Breast epithelium (tissue), 4 donors: ENCODE results near the gene KAT6B. TPM values are rescaled to one million over a fixed set of nuclear protein-coding genes. Genes with fewer than 3 reads are reported as not detected.
"Not testable (repeated sequence)": the region's sequence is repeated elsewhere in the genome, so short reads cannot be mapped to it uniquely, and the experiment has no call there.

Source experiments
- DNase-seq, 2 donors: peaks; one replicate each; pipeline ENCODE4 v3.0.0-alpha.2; 2019; ENCODE audit warnings: low spot score in 2 of 2
- H3K27ac ChIP-seq, 2 donors: fragments of 200-600 bp; sonication (generic) in 1 of 2; one replicate each; pipeline ENCODE4 v1.5.1; 2016 to 2019; ENCODE audit warnings: mild to moderate bottlenecking in 1 of 2
- H3K27me3 ChIP-seq, 2 donors: fragments of 200-600 bp; sonication (generic) in 1 of 2; one replicate each; pipeline versions ENCODE4 v1.5.1 to v1.6.0; 2017 to 2019; ENCODE audit warnings: control low read depth in 1 of 2, mild to moderate bottlenecking in 1 of 2
- H3K36me3 ChIP-seq: fragments of 200-600 bp; one replicate; pipeline ENCODE4 v1.5.1; 2019
- H3K4me1 ChIP-seq, 2 donors: fragments of 200-600 bp; sonication (generic); one replicate each; pipeline ENCODE4 v1.5.1; 2016 to 2019; ENCODE audit warnings: control low read depth in 1 of 2
- H3K4me3 ChIP-seq, 3 donors: fragments of 200-600 bp; sonication (generic); 1 replicate in 2 of 3; 2 replicates in 1 of 3; pipeline ENCODE4 v1.5.1; 2016 to 2019; ENCODE audit warnings: mild to moderate bottlenecking in 3 of 3, moderate library complexity in 2 of 3
- H3K9me3 ChIP-seq, 2 donors: fragments of 200-600 bp; sonication (generic) in 1 of 2; one replicate each; pipeline ENCODE4 v1.5.1; 2016 to 2019; ENCODE audit warnings: control low read depth in 1 of 2
- CTCF ChIP-seq, 3 donors: fragments of 450-650 bp; IDR thresholded peaks; one replicate each; pipeline ENCODE4 v1.5.1; 2016 to 2017; ENCODE audit warnings: antibody characterized with exemption in 3 of 3, mild to moderate bottlenecking in 3 of 3, moderate library complexity in 3 of 3
- POLR2A ChIP-seq: fragments of 450-650 bp; IDR thresholded peaks from one replicate; pipeline ENCODE4 v1.6.1; 2016; ENCODE audit warnings: antibody characterized with exemption, mild to moderate bottlenecking, moderate library complexity
- POLR2AphosphoS5 ChIP-seq, 3 donors: sonication (generic); formaldehyde crosslinking; IDR thresholded peaks; one replicate each; pipeline ENCODE4 v1.6.1; 2017; ENCODE audit warnings: antibody characterized with exemption in 3 of 3
- intact Hi-C: fragments of 100-400 bp; cut with DNase I; formaldehyde crosslinking; loops from one replicate; pipeline ENCODE4 v1.15.1; 2023; ENCODE audit warnings: low total_unique reads
- total RNA-seq, 3 donors: library from RNA; depleted of rRNA; stranded (reverse); fragments of >200 nt; gene quantifications; one replicate each; pipeline ENCODE4 v1.1.0, GENCODE V29; 2016

Gene KAT6B
- total RNA-seq, 3 donors from 2014 or later: 46.2 to 90.3 (median 55.7) TPM

DNA sequence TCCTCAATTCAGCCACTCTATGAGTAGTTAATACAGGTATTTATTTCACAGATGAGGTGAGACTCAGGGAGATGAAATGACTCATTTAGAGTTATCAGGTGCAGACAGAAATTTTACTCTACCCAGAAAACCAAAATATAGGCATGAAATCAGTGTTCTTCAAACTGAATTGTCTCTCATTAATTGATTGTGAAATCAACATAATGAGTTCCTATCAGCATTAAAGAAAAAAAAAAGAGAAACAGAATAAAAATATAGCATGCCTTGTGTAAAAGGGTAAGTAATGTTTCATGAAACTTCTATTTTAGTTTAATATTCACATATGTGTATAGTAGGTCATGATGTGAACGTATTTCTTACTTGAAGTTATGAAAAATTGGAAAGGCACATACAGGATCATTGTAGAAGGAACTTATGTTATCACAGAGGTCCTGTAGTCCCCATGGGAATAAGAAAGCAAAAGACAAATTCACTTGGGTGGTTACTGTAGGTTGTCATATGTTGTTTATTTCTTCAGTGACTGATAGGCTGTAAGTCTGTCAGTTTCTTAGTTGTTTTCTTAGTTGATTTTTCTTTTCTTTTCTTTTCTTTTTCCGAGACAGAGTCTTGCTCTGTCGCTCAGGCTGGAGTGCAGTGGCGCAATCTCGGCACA is 47.5 kb downstream of the KAT6B start:
- Histone ChIP-seq H3K4me1 (no peaks in the 10 kb centered on the region), H3K27me3 (no peaks in the 10 kb centered on the region), H3K36me3 (no peaks in the 10 kb centered on the region), H3K9me3 (no peaks in the 10 kb centered on the region), H3K4me3 (no peak overlapping the region), H3K27ac (no peak overlapping the region)
- intact Hi-C loops: no loop called here
- no peak for TF ChIP-seq POLR2AphosphoS5 (IDR thresholded peaks at IDR 0.05)
- no peak for TF ChIP-seq CTCF (IDR thresholded peaks at IDR 0.05)
- TF ChIP-seq POLR2A: no peak
- DNase-seq: no peak

GRCh38 chr10:74874649-74875048 is 48.2 kb downstream of the KAT6B start:
- Histone ChIP-seq H3K4me1 (no peaks in the 10 kb centered on the region), H3K9me3 (no peaks in the 10 kb centered on the region), H3K36me3 (no peaks in the 10 kb centered on the region), H3K27ac (no peak overlapping the region), H3K27me3 (no peaks in the 10 kb centered on the region), H3K4me3 (no peak overlapping the region)
- TF ChIP-seq POLR2A (no peak), CTCF (IDR thresholded peaks at IDR 0.05) (no peak), POLR2AphosphoS5 (IDR thresholded peaks at IDR 0.05) (no peak)
- no peak for DNase-seq
- intact Hi-C loops: no loop called here

DNA sequence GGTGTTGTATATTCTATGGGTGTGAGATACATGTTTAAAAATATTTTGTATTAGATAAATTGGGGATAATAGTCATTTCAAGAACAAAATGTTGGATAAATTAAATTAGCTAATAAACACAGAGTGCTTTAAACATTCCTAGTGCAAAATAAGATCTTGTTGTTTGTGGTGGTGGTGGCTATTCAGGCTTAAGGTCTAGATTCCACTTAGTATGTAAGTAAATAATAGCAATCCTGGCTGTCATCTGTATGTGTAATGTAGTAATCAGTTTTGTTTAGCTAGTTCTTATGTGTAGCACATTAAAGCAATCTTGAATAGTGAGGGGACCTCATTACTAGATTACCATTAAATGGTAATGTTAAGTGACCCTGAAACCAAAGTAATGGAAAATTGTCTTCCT is 48.7 kb downstream of the KAT6B start:
- intact Hi-C loops: no loop called here
- H3K27me3 ChIP-seq: no peaks in the 10 kb centered on the region
- no peak overlapping the region for H3K27ac ChIP-seq
- TF ChIP-seq CTCF (IDR thresholded peaks at IDR 0.05) (no peak), POLR2AphosphoS5 (IDR thresholded peaks at IDR 0.05) (no peak)
- no peak overlapping the region for H3K4me3 ChIP-seq
- no peak for DNase-seq
- no peaks in the 10 kb centered on the region for H3K4me1 ChIP-seq
- H3K36me3 ChIP-seq: no peaks in the 10 kb centered on the region
- H3K9me3 ChIP-seq: no peaks in the 10 kb centered on the region

- no peaks in the 10 kb centered on the region for H3K36me3 ChIP-seq
- H3K9me3 ChIP-seq: no peaks in the 10 kb centered on the region
- H3K4me1 ChIP-seq: no peaks in the 10 kb centered on the region
- intact Hi-C loops: no loop called here
- TF ChIP-seq CTCF (IDR thresholded peaks at IDR 0.05) (no peak), POLR2A (no peak), POLR2AphosphoS5 (IDR thresholded peaks at IDR 0.05) (no peak)
- no peak overlapping the region for H3K27ac ChIP-seq
- no peaks in the 10 kb centered on the region for H3K27me3 ChIP-seq
- no peak overlapping the region for H3K4me3 ChIP-seq
- DNase-seq: no peak
These were observed 49.6 kb downstream of the KAT6B start for GRCh38 chr10:74875966-74876365.

GRCh38 chr10:74877054-74877453 is 50.7 kb downstream of the KAT6B start:
- H3K9me3 ChIP-seq, H3K36me3 ChIP-seq, intact Hi-C loops: not testable (repeated sequence)

GRCh38 chr10:74877898-74878297 is 51.5 kb downstream of the KAT6B start:
- intact Hi-C loops: no loop called here
- TF ChIP-seq POLR2A (no peak), POLR2AphosphoS5 (IDR thresholded peaks at IDR 0.05) (no peak), CTCF (IDR thresholded peaks at IDR 0.05) (no peak)
- Histone ChIP-seq H3K27ac (no peak overlapping the region), H3K4me3 (no peak overlapping the region), H3K36me3 (no peaks in the 10 kb centered on the region), H3K27me3 (no peaks in the 10 kb centered on the region), H3K9me3 (no peaks in the 10 kb centered on the region), H3K4me1 (no peaks in the 10 kb centered on the region)
- DNase-seq: no peak

More at GRCh38 chr10:74877054-74877453, 50.7 kb downstream of the KAT6B start:
- not testable (repeated sequence) for H3K27me3 ChIP-seq, H3K4me1 ChIP-seq, H3K27ac ChIP-seq, H3K4me3 ChIP-seq, DNase-seq
